K562 (cell line): ENCODE results near the gene SPATA3. TPM values are rescaled to one million over a fixed set of nuclear protein-coding genes. Genes with fewer than 3 reads are reported as not detected.

Experiments used
- ATAC-seq: fragments of 200-7000 bp; cut with Tn5 transposase; 3 replicates; pipeline ENCODE4 v1.9.1; 2020; ENCODE audit warnings: moderate library complexity
- BruUV-seq: library from RNA; stranded (reverse); fragments of 400-500 nt; replicated peaks from 2 replicates; lab custom pipeline; 2021; lab: Mats Ljungman, UMichigan
- CTCF ChIA-PET: fragments of 300-600 bp; formaldehyde crosslinking; extraction: SDS; loops from one replicate; lab custom pipeline; 2021; ENCODE audit warnings: low intra/inter-chr PET ratio; lab: Yijun Ruan, JAX
- POLR2A ChIA-PET: fragments of 300-600, 350-650 bp; sonication (Branson Sonifier 250); formaldehyde crosslinking; extraction: SDS; loops from one replicate; lab custom pipeline; 2021; ENCODE audit warnings: antibody characterized with exemption, inconsistent platforms; lab: Yijun Ruan, JAX
- DNase-seq, 4 experiments: peaks; one replicate each; pipeline versions ENCODE4 v3.0.0 to v3.0.0-alpha.2; 2011 to 2018; ENCODE audit warnings: low spot score in 3 of 4, mixed read lengths in 3 of 4; ENCODE audit errors: extremely low read depth in 1 of 4
- FAIRE-seq: peaks from 2 replicates; lab custom pipeline; 2011; peaks lifted over from hg19 to GRCh38; lab: Jason Lieb, UNC
- H2AFZ ChIP-seq: 2 replicates; pipeline ENCODE4 v1.6.0; 2011; ENCODE audit warnings: low read depth, low read length, control low read depth, inconsistent platforms
- H3K27ac ChIP-seq: fragments of 200-600 bp; 3 replicates; pipeline ENCODE4 v1.8.0; 2011; ENCODE audit warnings: low read depth, mild to moderate bottlenecking, control low read depth, inconsistent platforms, low read length, moderate library complexity, mixed read lengths; ENCODE audit errors: extremely low read depth
- H3K27me3 ChIP-seq, 2 experiments: fragments of 300-600 bp in 1 of 2; 2 replicates in 1 of 2; 3 replicates in 1 of 2; pipeline versions ENCODE4 v1.6.0 to v1.8.0; 2011; ENCODE audit warnings: inconsistent platforms in 2 of 2, low read length in 2 of 2, mild to moderate bottlenecking in 1 of 2, mixed read lengths in 1 of 2, moderate library complexity in 1 of 2; ENCODE audit not compliant: control insufficient read depth in 2 of 2, insufficient read depth in 2 of 2
- H3K36me3 ChIP-seq: fragments of 300-600 bp; 3 replicates; pipeline ENCODE4 v1.8.0; 2011; ENCODE audit warnings: mild to moderate bottlenecking, low read length, inconsistent platforms; ENCODE audit not compliant: control insufficient read depth, insufficient read depth
- H3K4me1 ChIP-seq, 2 experiments: fragments of 200-600 bp in 1 of 2; replicated peaks in 1 of 2; 2 replicates in 1 of 2; 3 replicates in 1 of 2; pipeline versions ENCODE4 v1.5.1 to v1.8.0; 2011; ENCODE audit warnings: inconsistent platforms in 2 of 2, low read length in 2 of 2, mild to moderate bottlenecking in 1 of 2, mixed read lengths in 1 of 2, moderate library complexity in 1 of 2; ENCODE audit not compliant: control insufficient read depth in 2 of 2, insufficient read depth in 2 of 2
- H3K4me2 ChIP-seq: 2 replicates; pipeline ENCODE4 v1.6.1; 2011; ENCODE audit warnings: low read length, control low read depth, inconsistent platforms, mixed read lengths; ENCODE audit not compliant: insufficient read depth
- H3K4me3 ChIP-seq: fragments of 200-600 bp; sonication (generic), shearing (Covaris generic); 2 replicates; pipeline ENCODE4 v1.5.1; 2016; ENCODE audit warnings: control low read depth, inconsistent platforms
- H3K79me2 ChIP-seq: fragments of 200-600 bp; 3 replicates; pipeline ENCODE4 v1.8.0; 2011; ENCODE audit warnings: low read length, inconsistent platforms; ENCODE audit not compliant: control insufficient read depth, insufficient read depth
- H3K9ac ChIP-seq, 2 experiments: 2 replicates each; pipeline versions ENCODE4 v1.6.0 to v1.6.1; 2011; ENCODE audit warnings: low read depth in 2 of 2, low read length in 2 of 2, control low read depth in 1 of 2, inconsistent platforms in 1 of 2, mild to moderate bottlenecking in 1 of 2, mixed read lengths in 1 of 2; ENCODE audit not compliant: insufficient read depth in 1 of 2
- H3K9me1 ChIP-seq: one replicate; pipeline ENCODE4 v1.6.0; 2011; ENCODE audit warnings: inconsistent platforms, mild to moderate bottlenecking, low read length, moderate library complexity; ENCODE audit not compliant: control insufficient read depth, insufficient read depth
- H3K9me3 ChIP-seq: replicated peaks from 2 replicates; pipeline ENCODE4 v1.5.1; 2011; ENCODE audit warnings: low read depth, low read length, inconsistent platforms; ENCODE audit not compliant: control insufficient read depth, insufficient read depth
- H4K20me1 ChIP-seq: replicated peaks from 2 replicates; pipeline ENCODE4 v1.6.1; 2011; ENCODE audit warnings: low read length, inconsistent platforms, mixed read lengths; ENCODE audit not compliant: control insufficient read depth, insufficient read depth
- ATF6 ChIP-seq: sonication (generic); formaldehyde crosslinking; IDR thresholded peaks from 2 replicates; pipeline ENCODE4 v1.4.0; 2020; ENCODE audit warnings: mild to moderate bottlenecking, missing genetic modification reagents
- BCL6 ChIP-seq: fragments of 250-450 bp; sonication (Bioruptor Pico); IDR thresholded peaks from 2 replicates; pipeline ENCODE4 v1.4.0; 2020
- CCAR2 ChIP-seq: fragments of 200-400 bp; formaldehyde crosslinking; IDR thresholded peaks from 2 replicates; pipeline ENCODE4 v1.6.1; 2017; ENCODE audit warnings: mild to moderate bottlenecking, low read depth, low read length
- CHD4 ChIP-seq: fragments of 200-600 bp; sonication (generic); IDR thresholded peaks from 3 replicates; pipeline ENCODE4 v1.6.1; 2012; ENCODE audit warnings: low read depth, mild to moderate bottlenecking, mixed read lengths, low read length, inconsistent platforms; ENCODE audit not compliant: insufficient read depth, insufficient replicate concordance, poor library complexity, severe bottlenecking
- CXXC5 ChIP-seq: fragments of 250-450 bp; sonication (Bioruptor Pico); IDR thresholded peaks from 2 replicates; pipeline ENCODE4 v1.8.0; 2022; ENCODE audit warnings: inconsistent platforms, mild to moderate bottlenecking, moderate library complexity
- HES1 ChIP-seq: fragments of 450-650 bp; IDR thresholded peaks from 2 replicates; pipeline ENCODE4 v1.6.1; 2016; ENCODE audit warnings: low read depth, mild to moderate bottlenecking, moderate library complexity
- KDM5B ChIP-seq: fragments of 200-600 bp; sonication (generic); IDR thresholded peaks from 2 replicates; pipeline ENCODE4 v1.6.1; 2012; ENCODE audit warnings: low read depth, mild to moderate bottlenecking, moderate library complexity, low read length, control low read depth, inconsistent platforms; ENCODE audit not compliant: insufficient replicate concordance
- MIER1 ChIP-seq: fragments of 450-650 bp; IDR thresholded peaks from 2 replicates; pipeline ENCODE4 v1.6.1; 2016; ENCODE audit warnings: antibody characterized with exemption, mild to moderate bottlenecking, low read depth
- NR4A1 ChIP-seq, 2 experiments: fragments of 250-450 bp in 1 of 2; fragments of 450-650 bp in 1 of 2; sonication (Bioruptor Pico) in 1 of 2; IDR thresholded peaks; 2 replicates each; pipeline versions ENCODE4 v1.4.0 to v1.6.1; 2016 to 2020; ENCODE audit warnings: mild to moderate bottlenecking in 2 of 2, missing compliant biosample characterization in 1 of 2, missing genetic modification characterization in 1 of 2, moderate library complexity in 1 of 2
- POLR2H ChIP-seq: IDR thresholded peaks from 2 replicates; pipeline ENCODE4 v1.6.1; 2016; ENCODE audit warnings: missing genetic modification characterization, low read depth, mild to moderate bottlenecking, control low read depth, missing compliant biosample characterization, moderate library complexity
- SUPT5H ChIP-seq: fragments of 450-650 bp; IDR thresholded peaks from 2 replicates; pipeline ENCODE4 v1.6.1; 2016
- ZNF592 ChIP-seq: fragments of 450-650 bp; IDR thresholded peaks from 2 replicates; pipeline ENCODE4 v1.6.1; 2017; ENCODE audit warnings: antibody characterized with exemption, mild to moderate bottlenecking
- ZNF668 ChIP-seq: fragments of 250-450 bp; sonication (Bioruptor Pico); IDR thresholded peaks from 2 replicates; pipeline ENCODE4 v1.8.0; 2022; ENCODE audit warnings: mild to moderate bottlenecking, inconsistent platforms
- ZNF79 ChIP-seq: fragments of 250-450 bp; sonication (Bioruptor Pico); IDR thresholded peaks from 2 replicates; pipeline ENCODE4 v1.4.0; 2020; ENCODE audit warnings: low read depth, mild to moderate bottlenecking, moderate library complexity
- WGBS: fragments of 100-300 bp; shearing (Covaris generic); methylation state at CpG from one replicate; pipeline ENCODE4 v1.1.6; 2016; ENCODE audit warnings: low coverage, mixed read lengths; ENCODE audit not compliant: insufficient coverage; ENCODE audit errors: missing lambda C conversion rate; 5-methylcytosine and 5-hydroxymethylcytosine counted together
- in situ Hi-C: fragments of 300-500 bp; cut with MboI; formaldehyde crosslinking; loops from 4 replicates; pipeline ENCODE4 v1.15.0; 2018; ENCODE audit warnings: inconsistent platforms, mixed read lengths
- intact Hi-C: fragments of 100-400 bp; cut with micrococcal nuclease; formaldehyde crosslinking; loops from 2 replicates; pipeline ENCODE4 v1.14.2; 2022
- polyA plus RNA-seq, 8 experiments: library from polyadenylated mRNA; depleted of rRNA in 4 of 8; stranded (reverse) in 5 of 8; unstranded in 3 of 8; fragments of >200 nt; fragmentation: Nextera tagmentation in 2 of 8; fragmentation: Illumina TruSeq in 1 of 8; extraction: Ambion mirVana in 2 of 8; extraction: Trizol in 1 of 8; gene quantifications; 2 replicates each; pipeline versions ENCODE4 v1.2.1 to v1.2.3, GENCODE V29; 2011 to 2014; ENCODE audit warnings: inconsistent platforms in 1 of 8, missing spikeins in 1 of 8
- total RNA-seq, 7 experiments: library from RNA; depleted of rRNA in 6 of 7; stranded (reverse); fragments of >200 nt in 6 of 7; fragmentation: Illumina TruSeq in 2 of 7; extraction: Trizol in 2 of 7; gene quantifications; 2 replicates each; pipeline versions ENCODE4 v1.2.1 to v1.2.3, GENCODE V29; 2011 to 2021; ENCODE audit warnings: low replicate concordance in 1 of 7

The SPATA3 gene
- total and polyA plus RNA-seq, 9 of the 15 experiments (the other 6 are each of a cell fraction or from before 2014, with no cell fraction given): not detected

- ChIA-PET POLR2A (interaction anchor here (0.6 kb wide), 1 partner anchor 53 kb away, joined by 4 read pairs; no protein-coding TSS in a partner anchor), CTCF (no interaction called here)
- in situ Hi-C loops (no loop called here), intact Hi-C loops (loop anchor here (10.0 kb wide), 1 partner anchor 145 kb away; no protein-coding TSS in a partner anchor)
- Histone ChIP-seq H3K9me1 (no peaks in the 10 kb centered on the region), H3K9me3 (no peaks in the 10 kb centered on the region), H2AFZ (no peak overlapping the region), H4K20me1 (no peaks in the 10 kb centered on the region), H3K4me2 (no peak overlapping the region), H3K9ac (no peak overlapping the region), H3K36me3 (no peaks in the 10 kb centered on the region), H3K27me3 (peaks cover 3 to 18% of the 10 kb centered on the region in 2 experiments; a peak in 3 of 5 replicates), H3K79me2 (no peaks in the 10 kb centered on the region), H3K4me3 (no peak overlapping the region), H3K27ac (no peak overlapping the region), H3K4me1 (peaks cover 0 to 11% of the 10 kb centered on the region in 2 experiments; a peak in 2 of 5 replicates)
- no TSS peak for BruUV-seq
- FAIRE-seq (no peak), ATAC-seq (no peak), DNase-seq (no peak)
- 6% methylated on average over 9 of the region's 9 CpGs for WGBS
- TF ChIP-seq BCL6: no peak
- no peak for TF ChIP-seq HES1
- no peak for TF ChIP-seq ZNF79 (CRISPR knock-in tag)
- TF ChIP-seq CXXC5 (CRISPR knock-in tag): no peak
- TF ChIP-seq CHD4: no peak
- TF ChIP-seq KDM5B: no peak
- TF ChIP-seq SUPT5H: no peak
- no peak for TF ChIP-seq ZNF668 (CRISPR knock-in tag)
- no peak for TF ChIP-seq CCAR2
- TF ChIP-seq MIER1: no peak
- TF ChIP-seq POLR2H: no peak
- no peak for TF ChIP-seq NR4A1 (CRISPR knock-in tag; IDR thresholded peaks at IDR 0.05)
- TF ChIP-seq NR4A1 (tag; IDR thresholded peaks at IDR 0.05): no peak
- no peak for TF ChIP-seq ZNF592
- TF ChIP-seq ATF6 (CRISPR knock-in tag): no peak
These were observed 54.3 kb downstream of the SPATA3 start for GRCh38 chr2:231050018-231050901.
